ENCODE data around the gene RPL27A. TPM values are rescaled to one million over a fixed set of nuclear protein-coding genes. Genes with fewer than 3 reads are reported as not detected.

Gene RPL27A
- total and polyA plus RNA-seq, 2 of the 8 experiments (the other 6 are each of a cell fraction or from before 2014, with no cell fraction given): 1,756 to 1,777 TPM

DNA sequence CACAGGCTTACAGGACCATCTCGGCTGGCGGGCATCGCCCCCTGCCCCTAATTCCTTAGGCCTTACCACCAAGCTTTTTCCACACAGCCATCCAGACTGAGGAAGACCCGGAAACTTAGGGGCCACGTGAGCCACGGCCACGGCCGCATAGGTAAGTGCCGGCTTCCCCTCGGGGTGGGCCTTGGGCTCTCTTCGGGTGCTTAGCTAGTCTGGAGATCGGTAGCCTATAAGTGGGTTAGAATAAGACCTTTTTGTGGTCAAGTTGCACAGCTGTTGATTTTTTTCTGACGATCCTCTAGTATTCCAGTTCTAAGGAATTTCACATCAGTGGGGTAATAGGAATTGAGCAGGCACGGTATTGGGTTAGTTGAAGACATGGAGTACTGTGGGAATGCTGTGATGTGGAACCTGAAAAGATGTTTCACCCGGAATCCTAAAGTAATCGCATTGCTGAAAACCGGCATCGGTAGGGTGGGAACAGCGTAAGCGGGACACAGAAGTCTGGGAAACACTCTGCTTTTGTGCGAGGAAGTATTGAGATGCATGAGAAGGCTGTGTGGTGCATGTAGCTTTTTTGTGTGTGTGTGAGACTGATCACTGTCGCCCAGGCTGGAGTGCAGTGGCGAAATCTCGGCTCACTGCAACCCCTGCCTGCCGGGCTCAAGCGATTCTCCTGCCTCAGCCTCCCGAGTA is 669 bp downstream of the RPL27A start:
- Histone ChIP-seq H3K23ac (ENCODE audit: insufficient read length) (no peak overlapping the region), H3K4me3 (ENCODE audit: extremely low read depth in 1 of 4, insufficient read depth in 2 of 4, low read depth in 3 of 4, low read length in 4 of 4) (peak overlapping the region; percentile 87 to 98 (median 97)), H3K79me1 (ENCODE audit: low read depth, low read length) (0 out of 2 replicates have a peak, but pooled peaks cover 4% of the 10 kb centered on the region), H3K4me2 (ENCODE audit: insufficient read depth in 1 of 2, low read depth in 2 of 2, low read length in 2 of 2) (peak overlapping the region; percentile 88 to 99), H2BK20ac (ENCODE audit: low read length) (no peak overlapping the region), H4K91ac (replicated peaks; ENCODE audit: insufficient read length, low read length) (peak overlapping the region; percentile 90), H2BK15ac (ENCODE audit: low read length) (no peak overlapping the region), H4K5ac (ENCODE audit: insufficient read length, low read depth, low read length) (peak overlapping the region; percentile 94), H3K79me2 (ENCODE audit: control insufficient read depth in 1 of 2, insufficient read depth in 2 of 2, low read length in 2 of 2) (peaks cover 8 to 32% of the 10 kb centered on the region in 2 experiments), H3K9me3 (ENCODE audit: insufficient read depth in 2 of 2, low read depth in 1 of 2, low read length in 1 of 2) (no peaks in the 10 kb centered on the region), H3K27ac (ENCODE audit: low read depth, low read length) (peak overlapping the region; percentile 96), H2AFZ (ENCODE audit: low read length) (no peak overlapping the region), H3K23me2 (ENCODE audit: low read depth, low read length) (peaks cover 14% of the 10 kb centered on the region), H2BK5ac (ENCODE audit: low read depth, low read length) (peak overlapping the region; percentile 98), H3K14ac (ENCODE audit: insufficient read length) (peak overlapping the region; percentile 37), H2BK12ac (ENCODE audit: low read depth, low read length) (no peak overlapping the region), H3K4me1 (replicated peaks in 1 of 4; ENCODE audit: control insufficient read depth in 3 of 4, insufficient read depth in 4 of 4, low read length in 3 of 4) (peaks cover 0 to 10% (median 4%) of the 10 kb centered on the region in 4 experiments; a peak in 4 of 7 replicates), H2BK120ac (replicated peaks; ENCODE audit: low read depth, low read length) (no peak overlapping the region), H4K8ac (ENCODE audit: extremely low read depth, insufficient read depth, low read length) (peak overlapping the region; percentile 99; the same call in 1 of the 2 replicates), H3K27me3 (replicated peaks in 1 of 4; ENCODE audit: control insufficient read depth in 3 of 4, extremely low read depth in 1 of 4, insufficient read depth in 3 of 4, low read length in 3 of 4) (no peaks in the 10 kb centered on the region), H4K20me1 (replicated peaks in 1 of 2; ENCODE audit: control insufficient read depth in 1 of 2, insufficient read depth in 2 of 2, low read length in 2 of 2) (peaks cover 0 to 14% of the 10 kb centered on the region in 2 experiments), H3K9ac (replicated peaks in 1 of 4; ENCODE audit: extremely low read depth in 1 of 4, low read depth in 3 of 4, low read length in 3 of 4) (peak overlapping the region; percentile 98 to 99 (median 98)), H2AK5ac (ENCODE audit: low read depth, low read length) (peak overlapping the region; percentile 68; the same call in 1 of the 2 replicates), H3K56ac (replicated peaks; ENCODE audit: insufficient read length, low read depth, low read length) (peak overlapping the region; percentile 95), H3K4ac (replicated peaks; ENCODE audit: insufficient read length, low read depth, low read length) (peak overlapping the region; percentile 92), H3K18ac (ENCODE audit: extremely low read depth, low read length) (peak overlapping the region; percentile 93), H3K36me3 (ENCODE audit: control insufficient read depth in 2 of 4, insufficient read depth in 4 of 4, low read length in 3 of 4) (peaks cover 17 to 46% (median 33%) of the 10 kb centered on the region in 4 experiments)
- FAIRE-seq (no peak), DNase-seq (ENCODE audit: low read depth in 1 of 2, low spot score in 2 of 2) (no peak)
- ChIA-PET CTCF (ENCODE audit: partially characterized antibody) (interaction anchor here (0.9 to 1.6 kb wide), 6 partner anchors 9 to 152 kb away, joined by 3 to 4 read pairs (median 3); a partner anchor contains a TSS), POLR2A (ENCODE audit: partially characterized antibody) (interaction anchor here (0.5 to 8.5 kb wide), 57 partner anchors 10 to 662 kb away, joined by 3 to 143 read pairs (median 4); partner anchors contain the start of gene STK33)
- 9% methylated on average over 27 of the region's 27 CpGs; no CpG with 5 or more reads in 1 of the 2 experiments for WGBS, 2 experiments (ENCODE audit: extremely low coverage in 1 of 2, insufficient coverage in 1 of 2, insufficient read length in 1 of 2, insufficient replicate concordance in 2 of 2, low coverage in 1 of 2, low lambda C conversion rate in 2 of 2, missing lambda C conversion rate in 1 of 2)
- TF ChIP-seq POLR2AphosphoS5 (IDR thresholded peaks at IDR 0.05; ENCODE audit: low read depth, low read length): peak; percentile 66; the same call in 1 of the 2 replicates
- TF ChIP-seq TAF7 (optimal IDR thresholded peaks at IDR 0.05; ENCODE audit: borderline replicate concordance, low read depth, low read length): peak; percentile 19
- no peak for TF ChIP-seq JUND (IDR thresholded peaks at IDR 0.05; ENCODE audit: low read length)
- TF ChIP-seq SIN3A (conservative IDR thresholded peaks at IDR 0.05 in 1 of 2, IDR thresholded peaks at IDR 0.05 in 1 of 2; ENCODE audit: low read depth in 1 of 2, low read length in 2 of 2): 0 out of 4 replicates have a peak, but pooled peaks of 1 of the 2 experiments have one; percentile 5
- no peak for TF ChIP-seq SUZ12 (IDR thresholded peaks at IDR 0.05; ENCODE audit: low read length)

All from H1 (cell line).